Omental fat pad (tissue), 4 donors: ENCODE data around the gene CSF1. TPM values are rescaled to one million over a fixed set of nuclear protein-coding genes. Genes with fewer than 3 reads are reported as not detected.

Experiments
- ATAC-seq: fragments of 150-250 bp; one replicate; pipeline ENCODE4 v1.9.1; 2016; ENCODE audit warnings: mild to moderate bottlenecking, moderate library complexity; ENCODE audit not compliant: low FRiP score
- DNase-seq: peaks from one replicate; pipeline ENCODE4 v3.0.0-alpha.2; 2019; ENCODE audit warnings: low spot score
- total RNA-seq, 4 donors: library from RNA; depleted of rRNA; stranded (reverse); fragments of >200 nt; gene quantifications; one replicate each; pipeline ENCODE4 v1.1.0, GENCODE V29; 2016
- TF ChIP-seq, protein P1 (sequence below), 3 donors: fragments of 450-650 bp; IDR thresholded peaks; one replicate each; pipeline ENCODE4 v1.5.1; 2016 to 2017; ENCODE audit warnings: antibody characterized with exemption in 3 of 3, mild to moderate bottlenecking in 3 of 3, moderate library complexity in 2 of 3

The CSF1 gene
- total RNA-seq, 4 donors from 2014 or later, result 103 to 158 (median 118) TPM

GRCh38 chr1:109969146-109969829 lies 58.6 kb downstream of the CSF1 start:
- DNase-seq (no peak), ATAC-seq (peak; percentile 51)
- TF ChIP-seq, protein P1, sequence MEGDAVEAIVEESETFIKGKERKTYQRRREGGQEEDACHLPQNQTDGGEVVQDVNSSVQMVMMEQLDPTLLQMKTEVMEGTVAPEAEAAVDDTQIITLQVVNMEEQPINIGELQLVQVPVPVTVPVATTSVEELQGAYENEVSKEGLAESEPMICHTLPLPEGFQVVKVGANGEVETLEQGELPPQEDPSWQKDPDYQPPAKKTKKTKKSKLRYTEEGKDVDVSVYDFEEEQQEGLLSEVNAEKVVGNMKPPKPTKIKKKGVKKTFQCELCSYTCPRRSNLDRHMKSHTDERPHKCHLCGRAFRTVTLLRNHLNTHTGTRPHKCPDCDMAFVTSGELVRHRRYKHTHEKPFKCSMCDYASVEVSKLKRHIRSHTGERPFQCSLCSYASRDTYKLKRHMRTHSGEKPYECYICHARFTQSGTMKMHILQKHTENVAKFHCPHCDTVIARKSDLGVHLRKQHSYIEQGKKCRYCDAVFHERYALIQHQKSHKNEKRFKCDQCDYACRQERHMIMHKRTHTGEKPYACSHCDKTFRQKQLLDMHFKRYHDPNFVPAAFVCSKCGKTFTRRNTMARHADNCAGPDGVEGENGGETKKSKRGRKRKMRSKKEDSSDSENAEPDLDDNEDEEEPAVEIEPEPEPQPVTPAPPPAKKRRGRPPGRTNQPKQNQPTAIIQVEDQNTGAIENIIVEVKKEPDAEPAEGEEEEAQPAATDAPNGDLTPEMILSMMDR (IDR thresholded peaks at IDR 0.05), result no peak

GRCh38 chr1:109969907-109970306 lies 59.3 kb downstream of the CSF1 start:
- ATAC-seq (no peak), DNase-seq (no peak)
- TF ChIP-seq, protein P1 (IDR thresholded peaks at IDR 0.05), result no peak

- TF ChIP-seq, protein P1 (IDR thresholded peaks at IDR 0.05), result no peak
- no peak for DNase-seq
- no peak for ATAC-seq
Observed at GRCh38 chr1:109971559-109971958, 60.9 kb downstream of the CSF1 start.

GRCh38 chr1:109974191-109974590 lies 63.5 kb downstream of the CSF1 start:
- DNase-seq, result no peak
- no peak for ATAC-seq
- TF ChIP-seq, protein P1 (IDR thresholded peaks at IDR 0.05), result no peak

DNA sequence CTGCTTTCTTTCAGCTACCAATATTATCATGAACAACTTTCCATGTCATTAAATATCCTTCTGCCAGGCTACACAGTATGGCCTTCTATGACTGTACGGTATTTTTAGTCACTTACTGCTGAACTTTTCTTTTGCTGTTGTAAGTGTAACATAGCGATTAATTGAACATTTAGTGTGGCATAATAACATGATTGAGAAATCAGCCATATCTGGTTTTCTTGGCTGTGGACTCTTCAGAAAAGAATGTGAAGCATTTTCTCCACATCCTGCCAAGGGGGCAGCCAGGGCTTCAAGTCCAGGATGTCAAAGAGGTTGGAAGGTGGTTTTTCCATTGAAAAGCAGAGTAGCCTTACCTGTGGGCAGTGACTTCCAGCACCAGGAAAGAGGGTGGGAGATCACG lies 65.1 kb downstream of the CSF1 start:
- TF ChIP-seq, protein P1 (IDR thresholded peaks at IDR 0.05), result no peak
- DNase-seq, result no peak
- peak; percentile 72 for ATAC-seq

GRCh38 chr1:109976762-109977161 lies 66.1 kb downstream of the CSF1 start:
- TF ChIP-seq, protein P1 (IDR thresholded peaks at IDR 0.05), result no peak
- DNase-seq, result no peak
- ATAC-seq, result no peak

- no peak for DNase-seq
- no peak for ATAC-seq
- TF ChIP-seq, protein P1 (IDR thresholded peaks at IDR 0.05), result no peak
Observed at GRCh38 chr1:109977225-109977624, 66.6 kb downstream of the CSF1 start.
